Fibroblast of lung (primary cell): ENCODE results near the gene SLC6A9.

ENCODE experiments used
- CTCF ChIP-seq, 2 donors: IDR thresholded peaks in 1 of 2; conservative IDR thresholded peaks in 1 of 2; 1 replicate in 1 of 2; 2 replicates in 1 of 2; pipeline ENCODE4 v1.5.1; 2011 to 2012; ENCODE audit warnings: low read length in 2 of 2, control low read depth in 1 of 2, inconsistent platforms in 1 of 2, low read depth in 1 of 2, mild to moderate bottlenecking in 1 of 2
- EZH2 ChIP-seq: IDR thresholded peaks from 2 replicates; pipeline ENCODE4 v1.5.1; 2012; ENCODE audit warnings: low read length, control low read depth, mild to moderate bottlenecking; ENCODE audit errors: missing control alignments

GRCh38 chr1:43981135-43981491 lies 50.1 kb downstream of the SLC6A9 start:
- TF ChIP-seq EZH2 = no peak
- no peak for TF ChIP-seq CTCF (conservative IDR thresholded peaks at IDR 0.05 in 1 of 2, IDR thresholded peaks at IDR 0.05 in 1 of 2; ENCODE audit: low read depth in 1 of 2, low read length in 2 of 2)
